Naive thymus-derived CD4-positive, alpha-beta T cell (primary cell): ENCODE results near the gene SSX2IP. TPM values are rescaled to one million over a fixed set of nuclear protein-coding genes. Genes with fewer than 3 reads are reported as not detected.

Experiments used
- ATAC-seq: fragments of 150-1000 bp; cut with Tn5 transposase; 2 replicates; pipeline ENCODE4 v1.10.0; 2021; ENCODE audit warnings: mild to moderate bottlenecking, moderate library complexity
- CTCF ChIA-PET: fragments of 350-600 bp; sonication (Branson Sonifier 250); formaldehyde crosslinking; loops from one replicate; lab custom pipeline; 2021; ENCODE audit warnings: antibody characterized with exemption; lab: Charles Lee
- POLR2A ChIA-PET: fragments of 350-600 bp; sonication (Branson Sonifier 250); formaldehyde crosslinking; loops from one replicate; lab custom pipeline; 2021; ENCODE audit warnings: antibody characterized with exemption, inconsistent platforms; lab: Charles Lee
- DNase-seq, 9 donors: peaks; one replicate each; pipeline versions ENCODE4 v3.0.0 to v3.0.0-alpha.2; 2020 to 2022; ENCODE audit warnings: mixed read lengths in 1 of 9
- H3K27ac ChIP-seq: one replicate; pipeline ENCODE4 v1.7.0; 2013; ENCODE audit warnings: mild to moderate bottlenecking, low read depth, low read length, moderate library complexity
- H3K27me3 ChIP-seq, 2 donors: one replicate each; pipeline ENCODE4 v1.7.0; 2013; ENCODE audit warnings: low read length in 2 of 2, mild to moderate bottlenecking in 2 of 2, moderate library complexity in 2 of 2; ENCODE audit not compliant: control insufficient read depth in 2 of 2, insufficient read depth in 2 of 2
- H3K36me3 ChIP-seq, 3 experiments: 1 replicate in 2 of 3; 2 replicates in 1 of 3; pipeline ENCODE4 v1.7.0; 2013; ENCODE audit warnings: low read length in 3 of 3, mild to moderate bottlenecking in 3 of 3, moderate library complexity in 1 of 3; ENCODE audit not compliant: insufficient read depth in 3 of 3, control insufficient read depth in 2 of 3
- H3K4me1 ChIP-seq, 2 donors: one replicate each; pipeline ENCODE4 v1.7.0; 2013; ENCODE audit warnings: low read length in 2 of 2, mild to moderate bottlenecking in 2 of 2, moderate library complexity in 1 of 2; ENCODE audit not compliant: control insufficient read depth in 2 of 2, insufficient read depth in 2 of 2
- H3K4me3 ChIP-seq: 2 replicates; pipeline ENCODE4 v1.7.0; 2013; ENCODE audit warnings: mild to moderate bottlenecking, low read length
- H3K9me3 ChIP-seq, 3 experiments: 1 replicate in 2 of 3; 2 replicates in 1 of 3; pipeline ENCODE4 v1.7.0; 2013; ENCODE audit warnings: low read length in 3 of 3; ENCODE audit not compliant: control insufficient read depth in 2 of 3
- H3K27ac Mint-ChIP-seq, 9 donors: one replicate each; pipeline ENCODE4 v1.8.0; 2020 to 2022; ENCODE audit warnings: mixed read lengths in 9 of 9, mild to moderate bottlenecking in 8 of 9, moderate library complexity in 5 of 9, inconsistent platforms in 2 of 9
- H3K27me3 Mint-ChIP-seq, 5 donors: one replicate each; pipeline ENCODE4 v1.8.0; 2021 to 2022; ENCODE audit warnings: mixed read lengths in 5 of 5, mild to moderate bottlenecking in 1 of 5
- H3K36me3 Mint-ChIP-seq, 5 donors: one replicate each; pipeline ENCODE4 v1.8.0; 2020 to 2022; ENCODE audit warnings: mixed read lengths in 5 of 5, mild to moderate bottlenecking in 3 of 5, inconsistent platforms in 1 of 5
- H3K4me1 Mint-ChIP-seq, 7 donors: one replicate each; pipeline ENCODE4 v1.8.0; 2020 to 2022; ENCODE audit warnings: mixed read lengths in 7 of 7, mild to moderate bottlenecking in 3 of 7, inconsistent platforms in 1 of 7
- H3K4me3 Mint-ChIP-seq, 10 donors: one replicate each; pipeline ENCODE4 v1.8.0; 2020 to 2022; ENCODE audit warnings: mild to moderate bottlenecking in 10 of 10, mixed read lengths in 10 of 10, moderate library complexity in 6 of 10, inconsistent platforms in 2 of 10
- H3K9me3 Mint-ChIP-seq, 11 donors: one replicate each; pipeline ENCODE4 v1.8.0; 2020 to 2022; ENCODE audit warnings: mixed read lengths in 11 of 11, mild to moderate bottlenecking in 4 of 11, inconsistent platforms in 1 of 11, moderate library complexity in 1 of 11
- intact Hi-C, 2 donors: fragments of 100-400 bp; cut with micrococcal nuclease; formaldehyde crosslinking; loops; one replicate each; pipeline ENCODE4 v1.15.1; 2023
- polyA plus RNA-seq, 2 donors: library from polyadenylated mRNA; unstranded; fragments of 300-500 nt; fragmentation: Illumina TruSeq; gene quantifications; one replicate each; pipeline ENCODE4 v1.2.3, GENCODE V29; 2021
- total RNA-seq, 6 experiments: library from RNA in 5 of 6; stranded (reverse) in 5 of 6; gene quantifications; 1 replicate in 5 of 6; 2 replicates in 1 of 6; pipeline ENCODE4 v1.2.3 and lab custom pipeline; 2021 to 2026

SSX2IP gene
- total and polyA plus RNA-seq, 7 experiments from 2014 or later, result 7.5 to 13.4 (median 8.4) TPM

GRCh38 chr1:84675106-84675505 lies 15.2 kb downstream of the SSX2IP start:
- intact Hi-C loops, result no loop called here
- H3K4me3 Mint-ChIP-seq, result no peak overlapping the region
- ChIA-PET CTCF (no interaction called here), POLR2A (no interaction called here)
- H3K4me3 ChIP-seq, result no peak overlapping the region
- no peaks in the 10 kb centered on the region for H3K27me3 ChIP-seq
- no peak overlapping the region for H3K27ac ChIP-seq
- H3K4me1 ChIP-seq, result peaks cover 0 to 6% of the 10 kb centered on the region in 2 donors
- no peaks in the 10 kb centered on the region for H3K36me3 ChIP-seq
- H3K27me3 Mint-ChIP-seq, result no peaks in the 10 kb centered on the region
- DNase-seq, result no peak
- no peak for ATAC-seq
- no peak overlapping the region for H3K27ac Mint-ChIP-seq
- no peaks in the 10 kb centered on the region for H3K9me3 ChIP-seq
- H3K4me1 Mint-ChIP-seq, result peaks cover 8 to 35% (median 29%) of the 10 kb centered on the region in 7 donors
- peaks cover 0 to 23% (median 12%) of the 10 kb centered on the region in 5 donors for H3K36me3 Mint-ChIP-seq
- no peaks in the 10 kb centered on the region for H3K9me3 Mint-ChIP-seq

- DNase-seq, result no peak
- H3K27me3 ChIP-seq, result no peaks in the 10 kb centered on the region
- no peak overlapping the region for H3K4me3 ChIP-seq
- no peaks in the 10 kb centered on the region for H3K36me3 ChIP-seq
- Mint-ChIP-seq H3K4me3 (no peak overlapping the region), H3K9me3 (no peaks in the 10 kb centered on the region), H3K27me3 (no peaks in the 10 kb centered on the region), H3K27ac (no peak overlapping the region), H3K4me1 (peaks cover 8 to 35% (median 27%) of the 10 kb centered on the region in 7 donors), H3K36me3 (peaks cover 0 to 21% (median 11%) of the 10 kb centered on the region in 5 donors)
- ChIA-PET POLR2A (interaction anchor here (0.7 kb wide), 1 partner anchor 26 kb away, joined by 3 read pairs; no protein-coding TSS in a partner anchor), CTCF (interaction anchor here (1.3 kb wide), 1 partner anchor 50 kb away, joined by 3 read pairs; no protein-coding TSS in a partner anchor)
- no peaks in the 10 kb centered on the region for H3K9me3 ChIP-seq
- H3K4me1 ChIP-seq, result peaks cover 0 to 6% of the 10 kb centered on the region in 2 donors
- no peak overlapping the region for H3K27ac ChIP-seq
- no peak for ATAC-seq
- intact Hi-C loops, result no loop called here
Measured at GRCh38 chr1:84674705-84675104, 15.6 kb downstream of the SSX2IP start.

- Histone ChIP-seq H3K9me3 (no peaks in the 10 kb centered on the region), H3K4me1 (peaks cover 0 to 6% of the 10 kb centered on the region in 2 donors), H3K27me3 (no peaks in the 10 kb centered on the region), H3K36me3 (no peaks in the 10 kb centered on the region), H3K27ac (no peak overlapping the region), H3K4me3 (no peak overlapping the region)
- H3K4me3 Mint-ChIP-seq, result no peak overlapping the region
- H3K36me3 Mint-ChIP-seq, result peaks cover 0 to 17% (median 9%) of the 10 kb centered on the region in 5 donors
- peaks cover 8 to 35% (median 25%) of the 10 kb centered on the region in 7 donors for H3K4me1 Mint-ChIP-seq
- CTCF ChIA-PET, result interaction anchor here (1.3 kb wide), 1 partner anchor 50 kb away, joined by 3 read pairs; no protein-coding TSS in a partner anchor
- POLR2A ChIA-PET, result interaction anchor here (0.7 kb wide), 1 partner anchor 27 kb away, joined by 3 read pairs; no protein-coding TSS in a partner anchor
- H3K27me3 Mint-ChIP-seq, result no peaks in the 10 kb centered on the region
- no peaks in the 10 kb centered on the region for H3K9me3 Mint-ChIP-seq
- ATAC-seq, result no peak
- DNase-seq, result no peak
- intact Hi-C loops, result no loop called here
- H3K27ac Mint-ChIP-seq, result peak overlapping the region in 1 of 9 donors; percentile 21
Measured at GRCh38 chr1:84674021-84674420, 16.2 kb downstream of the SSX2IP start.

GRCh38 chr1:84672080-84672854 lies 18.0 kb downstream of the SSX2IP start:
- H3K27ac Mint-ChIP-seq, result peak overlapping the region in 1 of 9 donors; percentile 57

GRCh38 chr1:84669831-84670230 lies 20.4 kb downstream of the SSX2IP start:
- ATAC-seq, result no peak
- no peaks in the 10 kb centered on the region for H3K9me3 ChIP-seq
- intact Hi-C loops, result loop anchor here in 1 of 2 donors (10.0 kb wide), 1 partner anchor 85 kb away; no protein-coding TSS in a partner anchor
- H3K27ac Mint-ChIP-seq, result no peak overlapping the region
- no peaks in the 10 kb centered on the region for H3K9me3 Mint-ChIP-seq
- H3K27ac ChIP-seq, result no peak overlapping the region
- peaks cover 7 to 29% (median 21%) of the 10 kb centered on the region in 7 donors for H3K4me1 Mint-ChIP-seq
- ChIA-PET POLR2A (no interaction called here), CTCF (interaction anchor here (0.6 to 2.7 kb wide), 5 partner anchors 9 to 228 kb away, joined by 3 to 10 read pairs (median 4); no protein-coding TSS in a partner anchor)
- H3K27me3 Mint-ChIP-seq, result no peaks in the 10 kb centered on the region
- no peaks in the 10 kb centered on the region for H3K27me3 ChIP-seq
- peaks cover 0 to 6% of the 10 kb centered on the region in 2 donors for H3K4me1 ChIP-seq
- H3K4me3 ChIP-seq, result no peak overlapping the region
- peaks cover 2 to 11% (median 5%) of the 10 kb centered on the region in 5 donors for H3K36me3 Mint-ChIP-seq
- no peak overlapping the region for H3K4me3 Mint-ChIP-seq
- DNase-seq, result no peak
- no peaks in the 10 kb centered on the region for H3K36me3 ChIP-seq

More at GRCh38 chr1:84672080-84672854, 18.0 kb downstream of the SSX2IP start:
- H3K9me3 Mint-ChIP-seq, result no peaks in the 10 kb centered on the region
- POLR2A ChIA-PET, result interaction anchor here (0.6 kb wide), 1 partner anchor 1770 kb away, joined by 3 read pairs; no protein-coding TSS in a partner anchor
- intact Hi-C loops, result no loop called here
- Histone ChIP-seq H3K27me3 (no peaks in the 10 kb centered on the region), H3K27ac (no peak overlapping the region), H3K36me3 (no peaks in the 10 kb centered on the region), H3K4me1 (peaks cover 0 to 6% of the 10 kb centered on the region in 2 donors), H3K4me3 (no peak overlapping the region), H3K9me3 (no peaks in the 10 kb centered on the region)
- DNase-seq (no peak), ATAC-seq (no peak)
- peaks cover 8 to 34% (median 25%) of the 10 kb centered on the region in 7 donors for H3K4me1 Mint-ChIP-seq
- no peaks in the 10 kb centered on the region for H3K27me3 Mint-ChIP-seq
- CTCF ChIA-PET, result interaction anchor here (1.2 kb wide), 1 partner anchor 81 kb away, joined by 4 read pairs; no protein-coding TSS in a partner anchor
- H3K4me3 Mint-ChIP-seq, result no peak overlapping the region
- peaks cover 2 to 8% (median 5%) of the 10 kb centered on the region in 5 donors for H3K36me3 Mint-ChIP-seq

- DNase-seq, result peak in 2 of 9 donors; percentile 11 to 24
- no peak overlapping the region for H3K4me3 ChIP-seq
- ChIA-PET CTCF (interaction anchor here (2.5 to 2.7 kb wide), 2 partner anchors 56 to 85 kb away, joined by 9 to 10 read pairs; no protein-coding TSS in a partner anchor), POLR2A (no interaction called here)
- no peak overlapping the region for H3K27ac ChIP-seq
- ATAC-seq, result peak; percentile 51
- no peaks in the 10 kb centered on the region for H3K9me3 ChIP-seq
- Mint-ChIP-seq H3K9me3 (no peaks in the 10 kb centered on the region), H3K4me3 (no peak overlapping the region), H3K4me1 (peaks cover 0 to 14% (median 10%) of the 10 kb centered on the region in 7 donors), H3K27me3 (no peaks in the 10 kb centered on the region), H3K36me3 (peaks cover 2 to 11% (median 5%) of the 10 kb centered on the region in 5 donors), H3K27ac (peak overlapping the region in 1 of 9 donors; percentile 34)
- no peaks in the 10 kb centered on the region for H3K36me3 ChIP-seq
- peaks cover 0 to 2% of the 10 kb centered on the region in 2 donors for H3K4me1 ChIP-seq
- H3K27me3 ChIP-seq, result no peaks in the 10 kb centered on the region
- intact Hi-C loops, result loop anchor here (1.0 to 10.0 kb wide), 5 partner anchors 56 to 268 kb away; no protein-coding TSS in a partner anchor
Measured at GRCh38 chr1:84668185-84668584, 22.1 kb downstream of the SSX2IP start.
